ENCODE measurements around the gene ANK3.

The ANK3 gene

DNA sequence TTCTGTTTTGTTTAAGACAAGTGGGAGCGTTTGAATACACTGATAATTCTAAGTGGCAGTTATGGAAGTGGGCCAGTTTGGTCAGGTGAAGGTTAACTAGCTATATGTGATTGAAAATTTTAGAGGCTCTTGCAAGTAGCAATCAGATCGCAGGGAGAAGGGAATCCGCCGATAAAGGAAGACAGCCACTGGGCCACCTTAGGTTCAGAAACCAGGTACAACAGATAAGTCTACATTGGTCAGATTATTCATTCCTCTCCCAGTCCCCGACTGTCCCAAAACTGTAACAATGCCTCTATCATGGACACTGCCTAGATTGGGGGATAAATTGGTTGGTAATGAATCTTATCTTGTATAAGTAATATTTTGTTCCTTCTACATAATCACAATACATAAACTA is 8.9 kb downstream of the ANK3 start:
- TF ChIP-seq FOXP2 (optimal IDR thresholded peaks at IDR 0.05; ENCODE audit: borderline replicate concordance, extremely low read depth, extremely low read length, insufficient read depth) (no peak), SIN3A (IDR thresholded peaks at IDR 0.05; ENCODE audit: borderline replicate concordance, insufficient read depth, low read length) (no peak), POLR2AphosphoS5 (IDR thresholded peaks at IDR 0.05; ENCODE audit: low read depth, low read length) (no peak), TAF1 (IDR thresholded peaks at IDR 0.05; ENCODE audit: borderline replicate concordance, insufficient read depth, low read length) (no peak)
- TF ChIP-seq, protein P1, sequence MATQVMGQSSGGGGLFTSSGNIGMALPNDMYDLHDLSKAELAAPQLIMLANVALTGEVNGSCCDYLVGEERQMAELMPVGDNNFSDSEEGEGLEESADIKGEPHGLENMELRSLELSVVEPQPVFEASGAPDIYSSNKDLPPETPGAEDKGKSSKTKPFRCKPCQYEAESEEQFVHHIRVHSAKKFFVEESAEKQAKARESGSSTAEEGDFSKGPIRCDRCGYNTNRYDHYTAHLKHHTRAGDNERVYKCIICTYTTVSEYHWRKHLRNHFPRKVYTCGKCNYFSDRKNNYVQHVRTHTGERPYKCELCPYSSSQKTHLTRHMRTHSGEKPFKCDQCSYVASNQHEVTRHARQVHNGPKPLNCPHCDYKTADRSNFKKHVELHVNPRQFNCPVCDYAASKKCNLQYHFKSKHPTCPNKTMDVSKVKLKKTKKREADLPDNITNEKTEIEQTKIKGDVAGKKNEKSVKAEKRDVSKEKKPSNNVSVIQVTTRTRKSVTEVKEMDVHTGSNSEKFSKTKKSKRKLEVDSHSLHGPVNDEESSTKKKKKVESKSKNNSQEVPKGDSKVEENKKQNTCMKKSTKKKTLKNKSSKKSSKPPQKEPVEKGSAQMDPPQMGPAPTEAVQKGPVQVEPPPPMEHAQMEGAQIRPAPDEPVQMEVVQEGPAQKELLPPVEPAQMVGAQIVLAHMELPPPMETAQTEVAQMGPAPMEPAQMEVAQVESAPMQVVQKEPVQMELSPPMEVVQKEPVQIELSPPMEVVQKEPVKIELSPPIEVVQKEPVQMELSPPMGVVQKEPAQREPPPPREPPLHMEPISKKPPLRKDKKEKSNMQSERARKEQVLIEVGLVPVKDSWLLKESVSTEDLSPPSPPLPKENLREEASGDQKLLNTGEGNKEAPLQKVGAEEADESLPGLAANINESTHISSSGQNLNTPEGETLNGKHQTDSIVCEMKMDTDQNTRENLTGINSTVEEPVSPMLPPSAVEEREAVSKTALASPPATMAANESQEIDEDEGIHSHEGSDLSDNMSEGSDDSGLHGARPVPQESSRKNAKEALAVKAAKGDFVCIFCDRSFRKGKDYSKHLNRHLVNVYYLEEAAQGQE (IDR thresholded peaks at IDR 0.05; ENCODE audit: insufficient read depth in 1 of 2, low read depth in 2 of 2, low read length in 2 of 2), result no peak

DNA sequence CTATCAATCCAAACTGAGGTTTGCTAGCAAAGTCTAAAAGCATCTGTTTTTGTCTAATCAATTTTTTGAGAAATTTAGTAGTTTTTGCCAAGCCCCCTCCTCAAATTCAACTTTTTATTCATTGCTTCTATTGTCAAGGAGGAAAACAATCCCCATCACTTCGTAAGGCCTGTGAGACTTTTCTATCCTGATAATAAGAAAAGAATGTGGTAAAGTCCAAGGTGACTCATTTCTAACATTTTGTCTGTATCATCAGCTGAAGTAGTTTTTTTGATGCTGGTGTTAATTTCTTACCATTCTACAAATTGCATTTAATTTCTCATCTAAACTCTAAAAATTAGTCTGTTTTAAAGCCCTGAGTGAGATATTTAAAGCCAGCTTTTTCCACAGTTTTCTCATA is 11.7 kb downstream of the ANK3 start:
- TF ChIP-seq POLR2AphosphoS5 (IDR thresholded peaks at IDR 0.05; ENCODE audit: low read depth, low read length) (no peak), SIN3A (IDR thresholded peaks at IDR 0.05; ENCODE audit: borderline replicate concordance, insufficient read depth, low read length) (no peak), FOXP2 (optimal IDR thresholded peaks at IDR 0.05; ENCODE audit: borderline replicate concordance, extremely low read depth, extremely low read length, insufficient read depth) (no peak), TAF1 (IDR thresholded peaks at IDR 0.05; ENCODE audit: borderline replicate concordance, insufficient read depth, low read length) (no peak)
- TF ChIP-seq, protein P1 (IDR thresholded peaks at IDR 0.05; ENCODE audit: insufficient read depth in 1 of 2, low read depth in 2 of 2, low read length in 2 of 2), result no peak

DNA sequence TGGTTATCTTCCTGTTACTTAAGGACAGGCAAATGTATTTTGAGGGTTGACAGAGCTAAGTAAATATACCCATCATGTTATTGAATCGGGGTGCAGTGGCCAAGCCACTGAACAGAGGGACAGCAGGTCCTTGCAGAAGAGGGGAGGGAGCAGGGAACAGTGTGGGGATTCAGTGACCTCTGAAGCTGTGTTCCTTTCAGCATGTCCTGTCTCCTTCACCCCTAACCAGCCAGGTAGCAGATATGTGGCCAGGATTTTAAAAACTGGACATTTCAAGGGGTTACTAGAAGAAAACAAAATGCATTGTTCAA is 12.7 kb downstream of the ANK3 start:
- TF ChIP-seq TAF1 (IDR thresholded peaks at IDR 0.05; ENCODE audit: borderline replicate concordance, insufficient read depth, low read length) (no peak), POLR2AphosphoS5 (IDR thresholded peaks at IDR 0.05; ENCODE audit: low read depth, low read length) (no peak), SIN3A (IDR thresholded peaks at IDR 0.05; ENCODE audit: borderline replicate concordance, insufficient read depth, low read length) (no peak), FOXP2 (optimal IDR thresholded peaks at IDR 0.05; ENCODE audit: borderline replicate concordance, extremely low read depth, extremely low read length, insufficient read depth) (no peak)
- TF ChIP-seq, protein P1 (IDR thresholded peaks at IDR 0.05; ENCODE audit: insufficient read depth in 1 of 2, low read depth in 2 of 2, low read length in 2 of 2), result no peak

DNA sequence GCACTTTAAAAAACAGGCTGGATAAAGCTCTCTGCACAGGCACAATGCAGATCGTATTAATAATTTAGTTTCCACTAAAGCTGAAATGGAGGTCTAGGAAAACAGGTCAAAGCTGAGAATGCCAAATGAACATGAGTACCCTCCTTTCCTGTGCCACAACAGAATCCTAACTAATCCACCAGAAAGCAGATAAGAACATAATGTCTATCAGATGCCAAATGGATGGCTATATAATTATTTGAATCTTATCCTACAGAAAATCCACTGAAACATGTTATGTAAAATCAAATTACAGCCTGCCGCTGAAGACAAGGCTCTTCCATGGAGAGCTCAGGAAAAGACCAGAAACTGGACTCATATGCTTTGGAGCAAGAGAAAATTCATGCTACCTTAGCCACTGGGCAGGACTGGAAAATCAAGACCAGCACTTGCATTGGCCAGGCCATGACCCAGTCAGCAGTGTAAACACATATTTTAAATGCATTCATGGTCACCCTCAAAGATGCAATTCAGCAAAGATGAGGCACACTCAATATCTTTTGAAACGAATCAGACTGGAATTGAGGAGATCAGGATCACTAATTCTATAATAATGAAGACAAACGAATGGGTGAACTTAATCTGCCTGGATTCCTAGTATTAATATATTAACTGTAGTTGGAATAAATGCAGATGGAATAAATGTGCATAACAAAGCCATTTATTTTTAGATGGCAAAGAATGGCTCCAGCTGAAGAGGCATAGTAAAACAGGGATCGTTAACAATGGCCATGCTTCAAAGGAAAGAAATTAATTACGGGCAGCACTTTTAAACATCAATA is 13.2 kb downstream of the ANK3 start:
- TF ChIP-seq FOXP2 (optimal IDR thresholded peaks at IDR 0.05; ENCODE audit: borderline replicate concordance, extremely low read depth, extremely low read length, insufficient read depth) (no peak), POLR2AphosphoS5 (IDR thresholded peaks at IDR 0.05; ENCODE audit: low read depth, low read length) (no peak), TAF1 (IDR thresholded peaks at IDR 0.05; ENCODE audit: borderline replicate concordance, insufficient read depth, low read length) (no peak), SIN3A (IDR thresholded peaks at IDR 0.05; ENCODE audit: borderline replicate concordance, insufficient read depth, low read length) (no peak)
- TF ChIP-seq, protein P1 (IDR thresholded peaks at IDR 0.05; ENCODE audit: insufficient read depth in 1 of 2, low read depth in 2 of 2, low read length in 2 of 2), result no peak
